H9 (cell line): ENCODE measurements around the gene C8G. TPM values are rescaled to one million over a fixed set of nuclear protein-coding genes. Genes with fewer than 3 reads are reported as not detected.

ENCODE experiments used
- DNase-seq: peaks from one replicate; pipeline ENCODE4 v3.0.0-alpha.2; 2017
- H2AFZ ChIP-seq: one replicate; pipeline ENCODE4 v1.6.1; 2013; ENCODE audit warnings: mild to moderate bottlenecking, low read length, control low read depth, moderate library complexity
- H2AK5ac ChIP-seq: 2 replicates; pipeline ENCODE4 v1.6.1; 2013; ENCODE audit warnings: low read length, control low read depth, mixed read lengths; ENCODE audit not compliant: insufficient read length
- H2BK120ac ChIP-seq: one replicate; pipeline ENCODE4 v1.6.1; 2013; ENCODE audit warnings: low read depth, mild to moderate bottlenecking, low read length, control low read depth, inconsistent platforms; ENCODE audit not compliant: poor library complexity, severe bottlenecking
- H2BK12ac ChIP-seq: 2 replicates; pipeline ENCODE4 v1.6.1; 2013; ENCODE audit warnings: low read length, control low read depth, mixed read lengths, low read depth; ENCODE audit not compliant: insufficient read length
- H2BK15ac ChIP-seq: 2 replicates; pipeline ENCODE4 v1.6.1; 2013; ENCODE audit warnings: low read depth, low read length, control low read depth
- H2BK20ac ChIP-seq: one replicate; pipeline ENCODE4 v1.6.1; 2013; ENCODE audit warnings: low read depth, mild to moderate bottlenecking, low read length, control low read depth, inconsistent platforms; ENCODE audit not compliant: poor library complexity, severe bottlenecking
- H2BK5ac ChIP-seq: 2 replicates; pipeline ENCODE4 v1.6.1; 2013; ENCODE audit warnings: low read length, control low read depth, mixed read lengths; ENCODE audit not compliant: insufficient read length
- H3K14ac ChIP-seq: 2 replicates; pipeline ENCODE4 v1.6.1; 2013; ENCODE audit warnings: low read length, control low read depth; ENCODE audit not compliant: insufficient read depth
- H3K18ac ChIP-seq: 2 replicates; pipeline ENCODE4 v1.6.1; 2013; ENCODE audit warnings: low read depth, mild to moderate bottlenecking, mixed read lengths, low read length, control low read depth; ENCODE audit not compliant: insufficient read length
- H3K23ac ChIP-seq: 2 replicates; pipeline ENCODE4 v1.6.1; 2013; ENCODE audit warnings: low read length, control low read depth, mixed read lengths, low read depth; ENCODE audit not compliant: insufficient read length
- H3K23me2 ChIP-seq: 2 replicates; pipeline ENCODE4 v1.6.1; 2013; ENCODE audit warnings: low read depth, mild to moderate bottlenecking, mixed read lengths, low read length, control low read depth; ENCODE audit not compliant: insufficient read length, poor library complexity, severe bottlenecking
- H3K27ac ChIP-seq: 2 replicates; pipeline ENCODE4 v1.5.1; 2013; ENCODE audit warnings: low read length, control low read depth, mixed read lengths, low read depth; ENCODE audit not compliant: insufficient read length
- H3K27me3 ChIP-seq: 2 replicates; pipeline ENCODE4 v1.6.1; 2013; ENCODE audit warnings: low read length, control low read depth, inconsistent platforms; ENCODE audit not compliant: insufficient read depth
- H3K4ac ChIP-seq: 2 replicates; pipeline ENCODE4 v1.6.1; 2013; ENCODE audit warnings: low read depth, mild to moderate bottlenecking, control low read depth, inconsistent platforms, low read length, moderate library complexity
- H3K4me1 ChIP-seq: 2 replicates; pipeline ENCODE4 v1.6.1; 2013; ENCODE audit warnings: low read length, control low read depth, inconsistent platforms; ENCODE audit not compliant: insufficient read depth
- H3K4me2 ChIP-seq: 2 replicates; pipeline ENCODE4 v1.6.1; 2013; ENCODE audit warnings: low read length, control low read depth, mixed read lengths; ENCODE audit not compliant: insufficient read length, insufficient read depth
- H3K56ac ChIP-seq: 2 replicates; pipeline ENCODE4 v1.6.1; 2013; ENCODE audit warnings: low read depth, mild to moderate bottlenecking, mixed read lengths, low read length, control low read depth; ENCODE audit not compliant: insufficient read length
- H3K79me1 ChIP-seq: 2 replicates; pipeline ENCODE4 v1.6.1; 2013; ENCODE audit warnings: low read depth, mild to moderate bottlenecking, moderate library complexity, low read length, control low read depth, inconsistent platforms; ENCODE audit not compliant: insufficient read depth, poor library complexity, severe bottlenecking
- H3K79me2 ChIP-seq: 2 replicates; pipeline ENCODE4 v1.6.1; 2013; ENCODE audit warnings: low read length, control low read depth, inconsistent platforms; ENCODE audit not compliant: insufficient read depth
- H3K9ac ChIP-seq: 2 replicates; pipeline ENCODE4 v1.6.1; 2013; ENCODE audit warnings: low read length, control low read depth, mixed read lengths; ENCODE audit not compliant: insufficient read length; ENCODE audit errors: extremely low read depth
- H3K9me3 ChIP-seq: one replicate; pipeline ENCODE4 v1.6.1; 2013; ENCODE audit warnings: low read depth, low read length, inconsistent platforms; ENCODE audit not compliant: control insufficient read depth
- H3T11ph ChIP-seq: one replicate; pipeline ENCODE4 v1.6.1; 2013; ENCODE audit warnings: mild to moderate bottlenecking, low read length, control low read depth, inconsistent platforms
- H4K20me1 ChIP-seq: one replicate; pipeline ENCODE4 v1.6.1; 2013; ENCODE audit not compliant: control insufficient read depth, insufficient read length, insufficient read depth
- H4K5ac ChIP-seq: 2 replicates; pipeline ENCODE4 v1.6.1; 2013; ENCODE audit warnings: low read depth, mild to moderate bottlenecking, mixed read lengths, low read length, control low read depth; ENCODE audit not compliant: insufficient read length
- H4K8ac ChIP-seq: replicated peaks from 2 replicates; pipeline ENCODE4 v1.6.1; 2013; ENCODE audit warnings: low read length, control low read depth, mixed read lengths, low read depth; ENCODE audit not compliant: insufficient read length
- H4K91ac ChIP-seq: 2 replicates; pipeline ENCODE4 v1.6.1; 2013; ENCODE audit warnings: low read depth, mild to moderate bottlenecking, moderate library complexity, mixed read lengths, low read length, control low read depth; ENCODE audit not compliant: insufficient read length
- H3K27ac Mint-ChIP-seq, 3 experiments: 2 replicates in 2 of 3; 3 replicates in 1 of 3; pipeline ENCODE4 v1.8.0; 2020 to 2021; ENCODE audit warnings: mixed read lengths in 3 of 3, mild to moderate bottlenecking in 1 of 3, moderate library complexity in 1 of 3
- H3K27me3 Mint-ChIP-seq: 2 replicates; pipeline ENCODE4 v1.8.0; 2021; ENCODE audit warnings: low read depth, mild to moderate bottlenecking, moderate library complexity, mixed read lengths
- H3K36me3 Mint-ChIP-seq, 3 experiments: 2 replicates in 2 of 3; 3 replicates in 1 of 3; pipeline ENCODE4 v1.8.0; 2020 to 2021; ENCODE audit warnings: low read depth in 3 of 3, mixed read lengths in 3 of 3; ENCODE audit not compliant: insufficient read depth in 1 of 3
- H3K4me1 Mint-ChIP-seq, 2 experiments: 2 replicates each; pipeline ENCODE4 v1.8.0; 2020; ENCODE audit warnings: mixed read lengths in 2 of 2
- H3K4me3 Mint-ChIP-seq, 2 experiments: 2 replicates in 1 of 2; 3 replicates in 1 of 2; pipeline ENCODE4 v1.8.0; 2020 to 2021; ENCODE audit warnings: mild to moderate bottlenecking in 2 of 2, mixed read lengths in 2 of 2, moderate library complexity in 1 of 2
- H3K9me3 Mint-ChIP-seq, 2 experiments: 2 replicates in 1 of 2; 3 replicates in 1 of 2; pipeline ENCODE4 v1.8.0; 2020; ENCODE audit warnings: mild to moderate bottlenecking in 2 of 2, mixed read lengths in 2 of 2, moderate library complexity in 1 of 2
- CTCF ChIP-seq: fragments of 200-600 bp; sonication (generic); conservative IDR thresholded peaks from 3 replicates; pipeline ENCODE4 v1.8.0; 2021; ENCODE audit warnings: antibody characterized with exemption, mild to moderate bottlenecking
- WGBS: extraction: QIAGEN DNeasy Blood & Tissue Kit; methylation state at CpG from one replicate; pipeline ENCODE4 v1.1.7; 2013; ENCODE audit warnings: missing lambda C conversion rate, low lambda C conversion rate, mixed read lengths; ENCODE audit not compliant: insufficient read length; ENCODE audit errors: extremely low coverage; 5-methylcytosine and 5-hydroxymethylcytosine counted together
- total RNA-seq: library from RNA; stranded (reverse); gene quantifications from 2 replicates; pipeline ENCODE4 v1.2.1, GENCODE V29; 2021

The C8G gene
- total RNA-seq, 1 experiment from 2014 or later, result 0.96 TPM

GRCh38 chr9:136979769-136980587 is 34.9 kb downstream of the C8G start:
- Histone ChIP-seq H3T11ph (no peak overlapping the region), H3K27me3 (no peaks in the 10 kb centered on the region), H3K27ac (no peak overlapping the region), H2BK12ac (no peak overlapping the region), H4K8ac (no peak overlapping the region), H4K20me1 (no peaks in the 10 kb centered on the region), H3K56ac (no peak overlapping the region), H3K18ac (no peak overlapping the region), H2BK120ac (no peak overlapping the region), H3K9ac (no peak overlapping the region), H2AK5ac (no peak overlapping the region), H4K91ac (no peak overlapping the region), H3K79me1 (no peaks in the 10 kb centered on the region), H3K9me3 (no peaks in the 10 kb centered on the region), H2AFZ (no peak overlapping the region), H4K5ac (no peak overlapping the region), H2BK20ac (no peak overlapping the region), H3K23ac (no peak overlapping the region), H2BK5ac (no peak overlapping the region), H3K79me2 (no peaks in the 10 kb centered on the region), H2BK15ac (no peak overlapping the region), H3K14ac (peak overlapping the region; percentile 5; the same call in 1 of the 2 replicates), H3K4me1 (no peaks in the 10 kb centered on the region; the same call in 1 of the 2 replicates), H3K4ac (no peak overlapping the region), H3K23me2 (peaks cover 9% of the 10 kb centered on the region), H3K4me2 (no peak overlapping the region)
- peaks cover 0 to 3% (median 0%) of the 10 kb centered on the region in 3 experiments; a peak in 1 of 7 replicates for H3K36me3 Mint-ChIP-seq
- H3K4me3 Mint-ChIP-seq, result no peak overlapping the region
- H3K27ac Mint-ChIP-seq, result no peak overlapping the region
- TF ChIP-seq CTCF, result no peak
- no peaks in the 10 kb centered on the region for H3K9me3 Mint-ChIP-seq
- H3K27me3 Mint-ChIP-seq, result peaks cover 7% of the 10 kb centered on the region
- no CpG with 5 or more reads among the region's 26 CpGs for WGBS
- no peak for DNase-seq
- H3K4me1 Mint-ChIP-seq, result peaks cover 2 to 16% of the 10 kb centered on the region in 2 experiments
